GM10847 (cell line): ENCODE results near the gene NPHS1.

Experiments used
- POLR2A ChIP-seq: IDR thresholded peaks from 2 replicates; pipeline ENCODE4 v1.6.1; 2011; ENCODE audit not compliant: insufficient read length; ENCODE audit errors: extremely low read depth

Gene NPHS1

DNA sequence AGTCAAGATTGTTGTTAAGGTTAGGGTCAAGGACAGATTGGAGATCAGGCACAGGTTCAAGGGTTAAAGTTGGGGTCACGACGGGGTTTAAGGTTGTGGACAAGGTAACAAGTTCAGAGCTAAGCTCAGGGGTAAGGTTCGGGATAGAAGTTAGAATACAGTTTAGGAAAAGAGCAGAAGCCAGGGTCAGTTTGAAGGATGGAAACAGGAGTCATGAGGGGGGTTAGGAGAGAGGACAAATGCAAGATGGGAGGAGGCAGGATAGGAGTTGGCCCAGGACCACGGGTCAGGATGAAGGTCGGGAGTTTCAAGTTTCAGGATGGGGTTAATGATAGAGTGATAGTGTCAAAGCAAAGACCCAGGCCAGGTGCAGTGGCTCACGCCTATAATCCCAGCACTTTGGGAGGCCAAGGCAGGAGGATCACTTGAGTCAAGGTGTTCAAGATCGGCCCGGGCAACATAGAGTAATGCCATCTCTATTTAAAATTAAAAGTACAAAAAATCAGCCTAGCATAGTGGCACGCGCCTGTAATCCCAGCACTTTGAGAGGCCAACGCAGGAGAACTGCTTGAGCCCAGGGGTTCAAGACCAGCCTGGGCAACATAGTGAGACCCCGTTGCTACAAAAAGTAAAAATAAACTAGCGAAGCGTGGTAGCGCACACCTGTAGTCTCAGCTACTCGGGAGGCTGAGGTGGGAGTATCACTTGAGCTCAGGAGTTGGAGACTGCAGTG lies 7.7 kb downstream of the NPHS1 start:
- no peak for TF ChIP-seq POLR2A

GRCh38 chr19:35843676-35844481 lies 8.4 kb downstream of the NPHS1 start:
- no peak for TF ChIP-seq POLR2A

GRCh38 chr19:35842666-35843272 lies 9.5 kb downstream of the NPHS1 start:
- TF ChIP-seq POLR2A, result no peak

DNA sequence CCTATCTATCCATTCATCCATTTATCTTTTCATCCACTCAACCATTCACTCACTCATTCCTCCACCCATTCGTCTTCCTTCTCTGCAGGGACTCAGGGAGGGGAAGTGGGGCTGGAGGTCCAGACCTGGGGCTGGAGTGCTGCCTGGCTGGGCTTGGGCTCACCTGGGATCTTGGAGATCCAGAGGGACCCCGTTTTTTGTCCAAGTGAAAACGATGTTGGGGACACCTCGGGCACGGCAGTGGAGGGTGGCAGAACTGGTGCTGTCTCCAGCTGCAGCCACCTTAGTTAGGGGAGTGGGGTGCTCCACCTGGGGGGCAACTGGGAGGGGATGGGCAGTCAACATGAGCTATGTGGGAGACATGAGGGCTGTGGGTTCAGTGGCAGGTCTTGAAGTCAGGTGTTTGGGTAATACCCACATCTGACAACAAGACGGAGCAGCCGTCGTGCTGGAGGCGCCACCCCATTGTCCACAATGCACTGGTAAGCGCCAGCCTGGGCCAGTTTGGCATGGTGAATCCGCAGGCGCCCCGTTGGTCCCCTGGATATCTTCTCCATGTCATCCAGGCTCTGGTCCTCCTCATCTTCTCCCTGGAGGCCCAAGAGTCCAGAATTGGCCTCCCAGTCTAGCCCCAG lies 10.2 kb downstream of the NPHS1 start:
- TF ChIP-seq POLR2A, result no peak

- TF ChIP-seq POLR2A, result no peak
Measured at GRCh38 chr19:35833972-35834371, 18.3 kb downstream of the NPHS1 start.

DNA sequence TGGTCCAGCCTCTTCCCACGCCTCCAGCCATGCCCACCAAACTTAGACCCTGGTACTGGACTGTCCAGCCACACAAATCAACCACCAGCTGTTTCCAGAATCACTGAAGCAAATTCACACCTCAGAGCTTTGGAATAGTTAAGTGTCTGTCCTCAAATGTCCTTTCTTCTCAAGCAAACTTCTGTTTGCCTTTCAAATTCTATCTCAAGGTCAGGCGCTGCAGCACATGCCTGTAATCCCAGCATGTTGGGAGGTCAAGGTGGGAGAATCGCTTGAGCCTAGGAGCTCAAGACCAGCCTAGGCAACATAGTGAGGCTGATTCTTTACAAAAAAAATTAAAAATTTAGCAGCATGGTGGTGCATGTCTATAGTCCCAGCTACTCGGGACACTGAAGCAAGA lies 20.2 kb downstream of the NPHS1 start:
- no peak for TF ChIP-seq POLR2A

DNA sequence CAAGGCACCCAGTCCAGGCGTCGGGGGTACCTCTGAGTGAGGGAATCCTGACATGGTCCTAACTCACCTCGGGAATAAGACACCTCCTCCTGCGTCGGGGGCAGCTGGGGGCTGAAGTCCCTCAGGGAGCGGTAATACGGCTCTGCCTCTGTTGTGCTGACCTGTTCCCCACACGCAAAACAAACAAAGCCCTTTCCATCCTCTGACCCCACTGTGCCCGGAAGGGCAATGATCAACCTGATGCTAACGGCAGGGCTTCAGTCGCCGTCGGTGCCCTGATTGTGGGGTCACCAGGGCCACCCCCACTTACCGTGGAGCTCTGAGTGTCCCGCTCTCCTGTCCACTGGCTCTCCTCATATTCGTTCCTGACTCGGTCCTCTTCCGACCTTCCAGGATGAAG lies 21.3 kb downstream of the NPHS1 start:
- TF ChIP-seq POLR2A, result no peak

- no peak for TF ChIP-seq POLR2A
Measured at GRCh38 chr19:35828692-35829301, 23.5 kb downstream of the NPHS1 start.

GRCh38 chr19:35824150-35824549 lies 28.2 kb downstream of the NPHS1 start:
- TF ChIP-seq POLR2A, result no peak

DNA sequence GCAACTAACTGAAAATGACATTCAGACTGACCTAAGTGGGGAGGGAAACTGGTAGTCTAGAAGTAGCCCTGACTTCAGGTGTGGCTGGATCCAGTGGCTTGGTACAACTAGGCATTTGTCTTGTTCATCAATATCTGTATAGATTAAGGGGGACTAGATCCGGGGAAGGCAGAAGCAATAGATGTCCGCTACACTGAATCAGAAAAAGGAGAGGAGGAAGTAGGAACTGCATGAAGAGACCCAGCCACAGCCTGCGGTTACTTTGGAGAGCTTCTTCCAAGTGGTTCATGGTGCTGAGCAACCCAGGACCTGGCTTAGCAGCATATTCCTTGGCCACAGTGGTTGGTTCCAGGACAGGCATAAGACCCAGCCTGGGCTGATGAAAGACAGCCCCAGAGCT lies 29.7 kb downstream of the NPHS1 start:
- no peak for TF ChIP-seq POLR2A

- TF ChIP-seq POLR2A, result no peak
Measured at GRCh38 chr19:35818445-35818844, 33.9 kb downstream of the NPHS1 start.

DNA sequence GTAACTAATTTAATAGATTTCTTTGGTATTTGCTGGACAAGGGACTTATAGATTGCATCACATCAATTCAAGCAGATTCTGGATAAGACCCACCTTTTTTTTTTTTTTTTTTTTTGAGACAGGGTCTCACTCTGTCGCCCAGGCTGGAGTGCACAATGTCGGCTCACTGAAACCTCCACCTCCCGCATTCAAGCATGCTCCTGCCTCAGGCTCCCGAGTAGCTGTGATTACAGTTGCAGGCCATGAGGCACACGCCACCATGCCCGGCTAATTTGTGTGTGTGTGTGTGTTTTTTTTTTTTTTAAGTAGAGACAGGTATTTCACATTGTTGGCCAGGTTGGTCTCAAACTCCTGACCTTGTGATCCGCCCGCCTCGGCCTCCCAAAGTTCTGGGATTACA lies 35.5 kb downstream of the NPHS1 start:
- TF ChIP-seq POLR2A, result no peak

- TF ChIP-seq POLR2A, result no peak
Measured at GRCh38 chr19:35816262-35816661, 36.0 kb downstream of the NPHS1 start.

GRCh38 chr19:35813043-35813890 lies 39.0 kb downstream of the NPHS1 start:
- no peak for TF ChIP-seq POLR2A
